Measurements from ENCODE around the gene IRS1.

DNA sequence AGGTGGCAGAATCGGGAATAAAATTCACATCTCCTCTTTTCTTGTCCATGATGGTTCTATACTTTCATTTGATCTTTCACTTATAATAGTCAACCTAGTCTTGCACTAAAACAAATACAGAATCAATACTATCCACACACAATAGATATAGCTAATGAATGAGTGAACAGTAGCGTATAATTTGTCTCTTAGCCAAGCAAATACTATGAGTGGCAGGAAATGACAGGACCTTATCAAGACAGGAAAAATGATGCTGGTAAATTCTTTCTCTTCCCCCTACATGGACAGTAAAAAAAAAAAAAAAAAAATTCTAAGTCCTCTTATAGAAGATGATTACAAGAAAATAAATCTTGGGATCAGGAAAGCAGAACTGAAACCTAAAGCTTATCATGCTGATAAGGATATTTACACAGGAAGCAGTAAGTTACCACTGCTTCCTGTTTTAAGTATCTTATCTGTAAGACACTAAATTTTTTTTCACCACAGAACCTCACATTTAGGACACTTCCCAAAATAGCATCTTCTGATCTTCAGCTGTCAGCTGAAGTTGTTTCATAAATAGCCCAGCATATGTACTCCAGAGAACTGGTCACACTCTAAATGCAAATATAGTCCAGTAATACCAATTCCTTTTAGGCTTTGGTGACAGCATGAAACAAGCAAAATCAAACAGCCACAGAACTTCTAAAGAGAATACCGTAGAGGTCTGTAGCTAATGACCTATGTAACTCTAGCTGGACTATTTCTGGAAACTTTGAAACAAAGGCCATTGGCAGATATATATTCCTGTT lies 27.0 kb downstream of the IRS1 start:
- TF ChIP-seq POLR2AphosphoS5 (IDR thresholded peaks at IDR 0.05; ENCODE audit: low read depth, low read length) (no peak), REST (IDR thresholded peaks at IDR 0.05; ENCODE audit: insufficient read depth in 1 of 2, low read depth in 2 of 2, low read length in 2 of 2) (no peak), TAF1 (IDR thresholded peaks at IDR 0.05; ENCODE audit: borderline replicate concordance, insufficient read depth, low read length) (no peak), FOXP2 (optimal IDR thresholded peaks at IDR 0.05; ENCODE audit: borderline replicate concordance, extremely low read depth, extremely low read length, insufficient read depth) (no peak)
